Caco-2 (cell line): Measurements from ENCODE around the gene ZFP36L2. TPM values are rescaled to one million over a fixed set of nuclear protein-coding genes. Genes with fewer than 3 reads are reported as not detected.

Source experiments
- BruUV-seq: library from RNA; stranded (reverse); fragments of 400-500 nt; replicated peaks from 2 replicates; lab custom pipeline; 2021; lab: Mats Ljungman, UMichigan
- CTCF ChIA-PET: fragments of 300-600 bp; sonication (Branson Sonifier 250); formaldehyde crosslinking; loops from one replicate; lab custom pipeline; 2022; ENCODE audit warnings: antibody characterized with exemption; lab: Charles Lee
- POLR2A ChIA-PET: fragments of 300-600 bp; sonication (Branson Sonifier 250); formaldehyde crosslinking; loops from one replicate; lab custom pipeline; 2022; ENCODE audit warnings: antibody characterized with exemption; lab: Charles Lee
- DNase-seq, 2 experiments: peaks; one replicate each; pipeline versions ENCODE4 v3.0.0 to v3.0.0-alpha.2; 2020 to 2022
- H3K27me3 ChIP-seq: replicated peaks from 2 replicates; pipeline ENCODE4 v1.6.0; 2011; ENCODE audit warnings: low read length; ENCODE audit not compliant: control insufficient read depth, insufficient read depth
- H3K36me3 ChIP-seq: 2 replicates; pipeline ENCODE4 v1.5.1; 2011; ENCODE audit warnings: low read length; ENCODE audit not compliant: control insufficient read depth, insufficient read depth
- H3K4me1 ChIP-seq: fragments of 250-450 bp; sonication (Bioruptor Pico); 2 replicates; pipeline ENCODE4 v1.5.1; 2020; ENCODE audit warnings: mild to moderate bottlenecking
- H3K4me3 ChIP-seq: 2 replicates; pipeline ENCODE4 v1.5.1; 2011; ENCODE audit warnings: low read depth, mild to moderate bottlenecking, control low read depth, low read length
- H3K9me3 ChIP-seq: fragments of 250-450 bp; sonication (Bioruptor Pico); 2 replicates; pipeline ENCODE4 v1.5.1; 2020; ENCODE audit warnings: mild to moderate bottlenecking, moderate library complexity
- H3K27ac Mint-ChIP-seq: one replicate; pipeline ENCODE4 v1.8.0; 2022; ENCODE audit warnings: mixed read lengths; ENCODE audit not compliant: unreplicated experiment
- H3K27me3 Mint-ChIP-seq: one replicate; pipeline ENCODE4 v1.8.0; 2022; ENCODE audit warnings: mixed read lengths; ENCODE audit not compliant: insufficient read depth, unreplicated experiment
- H3K36me3 Mint-ChIP-seq: one replicate; pipeline ENCODE4 v1.8.0; 2022; ENCODE audit warnings: mild to moderate bottlenecking, mixed read lengths; ENCODE audit not compliant: insufficient read depth, unreplicated experiment
- H3K4me1 Mint-ChIP-seq: one replicate; pipeline ENCODE4 v1.8.0; 2022; ENCODE audit warnings: low read depth, mixed read lengths; ENCODE audit not compliant: unreplicated experiment
- H3K4me3 Mint-ChIP-seq: one replicate; pipeline ENCODE4 v1.8.0; 2022; ENCODE audit warnings: mild to moderate bottlenecking, moderate library complexity, mixed read lengths; ENCODE audit not compliant: unreplicated experiment
- H3K9me3 Mint-ChIP-seq: one replicate; pipeline ENCODE4 v1.8.0; 2022; ENCODE audit warnings: mixed read lengths; ENCODE audit not compliant: unreplicated experiment
- intact Hi-C: fragments of 100-400 bp; cut with micrococcal nuclease; formaldehyde crosslinking; loops from one replicate; pipeline ENCODE4 v1.10.0; 2022; ENCODE audit not compliant: unreplicated experiment
- total RNA-seq: library from RNA; stranded (reverse); gene quantifications from 2 replicates; pipeline ENCODE4 v1.2.3, GENCODE V29; 2022
- TF ChIP-seq, protein P1 (sequence below), 2 experiments: fragments of 200-600 bp in 1 of 2; IDR thresholded peaks; 1 replicate in 1 of 2; 2 replicates in 1 of 2; pipeline versions ENCODE4 v1.5.1 to v1.8.0; 2011 to 2022; ENCODE audit warnings: antibody characterized with exemption in 1 of 2, control low read depth in 1 of 2, inconsistent platforms in 1 of 2, low read depth in 1 of 2, low read length in 1 of 2, mild to moderate bottlenecking in 1 of 2, moderate library complexity in 1 of 2; ENCODE audit not compliant: insufficient read depth in 1 of 2, severe bottlenecking in 1 of 2, unreplicated experiment in 1 of 2

The ZFP36L2 gene
- total RNA-seq, 1 experiment from 2014 or later = 225 TPM

DNA sequence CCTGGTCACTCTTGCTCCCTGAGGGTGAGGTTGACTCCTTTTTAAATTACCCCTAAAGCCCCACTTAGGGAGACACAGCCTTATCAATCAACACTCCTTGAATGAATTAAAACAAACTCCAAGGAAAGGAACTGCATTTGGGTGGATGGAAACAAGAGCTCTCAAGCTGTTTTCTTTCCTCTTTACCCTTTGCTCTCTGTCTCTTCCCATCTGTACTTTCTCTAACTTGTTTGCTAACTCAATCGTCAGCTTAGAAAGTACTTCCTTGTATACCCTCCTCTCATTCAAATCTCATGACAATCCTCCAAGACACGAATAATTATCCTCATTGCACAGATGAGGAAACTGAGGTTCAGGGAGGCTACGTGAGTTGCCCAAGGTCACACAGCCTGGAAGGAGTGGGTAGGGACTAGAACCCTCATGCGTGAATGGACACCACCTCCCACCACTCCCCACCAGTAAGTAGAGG, 32.7 kb downstream of the ZFP36L2 start:
- TF ChIP-seq, protein P1, sequence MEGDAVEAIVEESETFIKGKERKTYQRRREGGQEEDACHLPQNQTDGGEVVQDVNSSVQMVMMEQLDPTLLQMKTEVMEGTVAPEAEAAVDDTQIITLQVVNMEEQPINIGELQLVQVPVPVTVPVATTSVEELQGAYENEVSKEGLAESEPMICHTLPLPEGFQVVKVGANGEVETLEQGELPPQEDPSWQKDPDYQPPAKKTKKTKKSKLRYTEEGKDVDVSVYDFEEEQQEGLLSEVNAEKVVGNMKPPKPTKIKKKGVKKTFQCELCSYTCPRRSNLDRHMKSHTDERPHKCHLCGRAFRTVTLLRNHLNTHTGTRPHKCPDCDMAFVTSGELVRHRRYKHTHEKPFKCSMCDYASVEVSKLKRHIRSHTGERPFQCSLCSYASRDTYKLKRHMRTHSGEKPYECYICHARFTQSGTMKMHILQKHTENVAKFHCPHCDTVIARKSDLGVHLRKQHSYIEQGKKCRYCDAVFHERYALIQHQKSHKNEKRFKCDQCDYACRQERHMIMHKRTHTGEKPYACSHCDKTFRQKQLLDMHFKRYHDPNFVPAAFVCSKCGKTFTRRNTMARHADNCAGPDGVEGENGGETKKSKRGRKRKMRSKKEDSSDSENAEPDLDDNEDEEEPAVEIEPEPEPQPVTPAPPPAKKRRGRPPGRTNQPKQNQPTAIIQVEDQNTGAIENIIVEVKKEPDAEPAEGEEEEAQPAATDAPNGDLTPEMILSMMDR (IDR thresholded peaks at IDR 0.05; ENCODE audit: insufficient read depth in 1 of 2, low read depth in 1 of 2, low read length in 1 of 2, severe bottlenecking in 1 of 2, unreplicated experiment in 1 of 2) = no peak
- Histone ChIP-seq H3K9me3 (no peaks in the 10 kb centered on the region), H3K36me3 (no peaks in the 10 kb centered on the region), H3K4me1 (peaks cover 82% of the 10 kb centered on the region), H3K4me3 (no peak overlapping the region), H3K27me3 (no peaks in the 10 kb centered on the region)
- BruUV-seq = TSS peak; percentile 70
- H3K4me3 Mint-ChIP-seq = peak overlapping the region; percentile 16
- POLR2A ChIA-PET = interaction anchor here (0.5 to 2.1 kb wide), 5 partner anchors 27 to 214 kb away, joined by 3 to 24 read pairs (median 7); partner anchors contain the start of gene ZFP36L2
- no peaks in the 10 kb centered on the region for H3K9me3 Mint-ChIP-seq
- H3K27me3 Mint-ChIP-seq = no peaks in the 10 kb centered on the region
- peak overlapping the region; percentile 91 for H3K27ac Mint-ChIP-seq
- H3K4me1 Mint-ChIP-seq = peaks cover 62% of the 10 kb centered on the region
- intact Hi-C loops = loop anchor here (1.0 to 2.0 kb wide), 9 partner anchors 15 to 244 kb away; partner anchors contain the start of gene ZFP36L2
- CTCF ChIA-PET = interaction anchor here (0.6 to 2.6 kb wide), 7 partner anchors 15 to 218 kb away, joined by 3 to 12 read pairs (median 5); no protein-coding TSS in a partner anchor
- H3K36me3 Mint-ChIP-seq = peaks cover 38% of the 10 kb centered on the region
- DNase-seq = no peak

DNA sequence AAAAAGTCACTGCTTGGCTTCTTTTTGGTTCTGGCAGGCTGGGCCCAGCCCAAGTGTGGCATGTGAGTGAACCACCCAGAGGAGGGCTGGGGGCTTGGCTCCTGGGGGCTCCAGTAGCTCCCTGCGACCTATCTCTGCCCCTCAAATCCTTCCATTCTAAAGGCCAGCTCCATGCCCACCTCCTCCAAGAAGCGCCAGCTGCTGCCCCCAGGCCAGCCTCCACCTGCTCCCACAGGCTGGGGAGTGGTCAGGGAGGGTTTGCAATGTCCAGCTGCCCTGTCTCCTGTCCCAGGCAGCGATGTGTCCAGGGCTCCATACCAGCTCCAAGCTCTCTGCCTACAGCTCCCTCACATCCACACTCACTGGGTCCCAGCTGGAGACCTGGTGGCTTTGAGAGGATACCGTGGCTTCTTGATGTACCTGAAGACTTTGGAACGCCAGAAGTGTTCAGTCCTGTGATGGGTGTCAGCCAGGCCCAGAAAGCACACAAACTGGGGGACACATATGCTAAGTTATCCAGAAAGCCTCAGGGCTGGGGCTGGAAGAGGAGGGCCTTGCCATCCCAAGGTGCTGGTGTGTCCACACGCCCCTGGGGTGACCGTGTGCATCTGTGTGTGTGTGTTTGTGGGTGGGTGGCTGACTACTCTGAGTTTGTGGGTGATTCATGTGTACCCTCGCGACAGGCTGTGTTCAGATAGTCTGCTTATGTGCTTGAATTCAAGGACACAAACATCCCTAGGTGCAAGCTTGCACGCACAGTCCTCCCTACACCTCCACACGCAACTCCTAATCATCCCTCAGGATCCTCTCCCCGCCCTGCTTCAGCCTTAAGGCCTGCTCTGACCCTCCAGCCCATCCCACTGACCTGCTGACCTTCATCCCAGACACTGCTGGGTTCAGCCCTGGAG, 33.4 kb downstream of the ZFP36L2 start:
- no TSS peak for BruUV-seq
- H3K27ac Mint-ChIP-seq = peak overlapping the region; percentile 91
- Histone ChIP-seq H3K4me3 (no peak overlapping the region), H3K36me3 (no peaks in the 10 kb centered on the region), H3K4me1 (peaks cover 75% of the 10 kb centered on the region), H3K9me3 (no peaks in the 10 kb centered on the region), H3K27me3 (no peaks in the 10 kb centered on the region)
- intact Hi-C loops = loop anchor here (2.0 kb wide), 1 partner anchor 14 kb away; no protein-coding TSS in a partner anchor
- peak; percentile 49 to 73 for DNase-seq
- peak overlapping the region; percentile 16 for H3K4me3 Mint-ChIP-seq
- H3K4me1 Mint-ChIP-seq = peaks cover 62% of the 10 kb centered on the region
- no peaks in the 10 kb centered on the region for H3K27me3 Mint-ChIP-seq
- TF ChIP-seq, protein P1 (IDR thresholded peaks at IDR 0.05; ENCODE audit: insufficient read depth in 1 of 2, low read depth in 1 of 2, low read length in 1 of 2, severe bottlenecking in 1 of 2, unreplicated experiment in 1 of 2) = no peak
- ChIA-PET CTCF (interaction anchor here (0.6 to 2.6 kb wide), 6 partner anchors 14 to 218 kb away, joined by 3 to 12 read pairs (median 4); no protein-coding TSS in a partner anchor), POLR2A (interaction anchor here (0.5 to 2.1 kb wide), 4 partner anchors 10 to 34 kb away, joined by 3 to 24 read pairs (median 3); partner anchors contain the start of gene ZFP36L2)
- H3K9me3 Mint-ChIP-seq = no peaks in the 10 kb centered on the region
- H3K36me3 Mint-ChIP-seq = peaks cover 38% of the 10 kb centered on the region

DNA sequence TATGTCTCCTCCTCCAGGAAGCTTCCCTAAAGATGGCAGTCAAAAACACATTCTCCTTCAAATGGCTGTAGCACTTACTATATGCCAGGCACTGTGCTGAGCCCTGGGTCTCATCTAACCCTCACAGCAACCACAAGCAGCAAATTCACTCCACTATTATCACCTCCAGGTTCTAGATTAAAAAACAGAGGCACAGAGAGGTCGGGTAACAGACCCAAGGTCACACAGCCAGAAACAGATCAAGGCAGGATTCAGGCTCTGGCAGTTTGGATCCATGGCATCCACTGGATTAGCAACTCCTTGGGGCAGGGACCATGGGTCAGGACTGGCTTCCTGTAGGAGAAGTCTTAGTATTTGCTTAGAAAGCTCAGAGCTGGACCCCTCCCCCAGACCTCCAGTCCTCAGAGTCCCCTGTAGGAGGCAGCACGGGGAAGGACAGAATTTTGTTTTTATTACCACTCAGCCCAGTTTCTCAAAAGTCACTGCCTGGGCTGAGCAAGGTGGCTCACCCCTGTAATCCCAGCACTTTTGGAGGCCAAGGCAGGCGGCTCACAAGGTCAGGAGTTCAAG, 34.4 kb downstream of the ZFP36L2 start:
- H3K36me3 ChIP-seq = no peaks in the 10 kb centered on the region
- ChIA-PET CTCF (no interaction called here), POLR2A (interaction anchor here (0.5 to 0.6 kb wide), 2 partner anchors 11 to 35 kb away, joined by 3 read pairs; partner anchors contain the start of gene ZFP36L2)
- Mint-ChIP-seq H3K9me3 (no peaks in the 10 kb centered on the region), H3K36me3 (peaks cover 32% of the 10 kb centered on the region), H3K4me3 (no peak overlapping the region), H3K27ac (peak overlapping the region; percentile 91), H3K4me1 (peaks cover 61% of the 10 kb centered on the region), H3K27me3 (no peaks in the 10 kb centered on the region)
- DNase-seq = peak in 1 of 2 experiments; percentile 36
- no TSS peak for BruUV-seq
- intact Hi-C loops = loop anchor here (2.0 kb wide), 1 partner anchor 13 kb away; no protein-coding TSS in a partner anchor
- no peaks in the 10 kb centered on the region for H3K27me3 ChIP-seq
- TF ChIP-seq, protein P1 (IDR thresholded peaks at IDR 0.05; ENCODE audit: insufficient read depth in 1 of 2, low read depth in 1 of 2, low read length in 1 of 2, severe bottlenecking in 1 of 2, unreplicated experiment in 1 of 2) = peak; percentile 19 to 21
- H3K4me1 ChIP-seq = peaks cover 71% of the 10 kb centered on the region
- H3K9me3 ChIP-seq = no peaks in the 10 kb centered on the region
- no peak overlapping the region for H3K4me3 ChIP-seq
